T-cell (primary cell): ENCODE data around the gene CDHR2. TPM values are rescaled to one million over a fixed set of nuclear protein-coding genes. Genes with fewer than 3 reads are reported as not detected.

ENCODE experiments used
- ATAC-seq, 4 experiments: fragments of 200-7000 bp in 3 of 4; fragments of 150-1000 bp in 1 of 4; cut with Tn5 transposase; replicated peaks in 1 of 4; 1 replicate in 3 of 4; 2 replicates in 1 of 4; pipeline ENCODE4 v1.10.0; 2021; ENCODE audit warnings: moderate library complexity in 3 of 4, mild to moderate bottlenecking in 2 of 4, moderate number of reproducible peaks in 1 of 4
- CTCF ChIA-PET, 2 donors: fragments of 300-600 bp; sonication (Branson Sonifier 250); formaldehyde crosslinking; loops; one replicate each; lab custom pipeline; 2022; ENCODE audit warnings: antibody characterized with exemption in 2 of 2; lab: Charles Lee
- POLR2A ChIA-PET, 2 donors: fragments of 300-600 bp; sonication (Branson Sonifier 250); formaldehyde crosslinking; loops; one replicate each; lab custom pipeline; 2022; ENCODE audit warnings: antibody characterized with exemption in 2 of 2; lab: Charles Lee
- DNase-seq, 35 experiments: peaks; one replicate each; pipeline versions ENCODE4 v3.0.0 to v3.0.0-alpha.2; 2013 to 2023
- H3K27ac ChIP-seq: one replicate; pipeline ENCODE4 v1.5.1; 2013; ENCODE audit warnings: low read length
- H3K27me3 ChIP-seq, 2 experiments: replicated peaks in 1 of 2; 1 replicate in 1 of 2; 2 replicates in 1 of 2; pipeline versions ENCODE4 v1.6.1 to v1.7.0; 2013; ENCODE audit warnings: low read length in 1 of 2, mixed read lengths in 1 of 2; ENCODE audit not compliant: control insufficient read depth in 2 of 2, insufficient read depth in 2 of 2; ENCODE audit errors: extremely low read depth in 1 of 2
- H3K36me3 ChIP-seq, 2 donors: 1 replicate in 1 of 2; 2 replicates in 1 of 2; pipeline versions ENCODE4 v1.6.1 to v1.7.0; 2013; ENCODE audit warnings: low read length in 1 of 2; ENCODE audit not compliant: control insufficient read depth in 2 of 2, insufficient read depth in 1 of 2; ENCODE audit errors: extremely low read depth in 1 of 2
- H3K4me1 ChIP-seq, 2 experiments: 1 replicate in 1 of 2; 2 replicates in 1 of 2; pipeline versions ENCODE4 v1.6.1 to v1.7.0; 2013; ENCODE audit warnings: low read length in 2 of 2, mixed read lengths in 1 of 2; ENCODE audit not compliant: insufficient read depth in 2 of 2, control insufficient read depth in 1 of 2; ENCODE audit errors: extremely low read depth in 1 of 2
- H3K4me3 ChIP-seq, 2 donors: 1 replicate in 1 of 2; 2 replicates in 1 of 2; pipeline versions ENCODE4 v1.5.1 to v1.7.0; 2013; ENCODE audit warnings: mild to moderate bottlenecking in 2 of 2, low read length in 1 of 2, moderate library complexity in 1 of 2; ENCODE audit not compliant: control insufficient read depth in 1 of 2; ENCODE audit errors: extremely low read depth in 1 of 2
- H3K9me3 ChIP-seq: 2 replicates; pipeline ENCODE4 v1.7.0; 2013
- H3K27ac Mint-ChIP-seq, 2 donors: one replicate each; pipeline ENCODE4 v1.8.0; 2020 to 2021; ENCODE audit warnings: mild to moderate bottlenecking in 2 of 2, mixed read lengths in 2 of 2
- H3K27me3 Mint-ChIP-seq, 2 donors: one replicate each; pipeline ENCODE4 v1.8.0; 2021 to 2022; ENCODE audit warnings: mixed read lengths in 2 of 2
- H3K36me3 Mint-ChIP-seq: one replicate; pipeline ENCODE4 v1.8.0; 2021; ENCODE audit warnings: mixed read lengths
- H3K4me1 Mint-ChIP-seq, 3 donors: one replicate each; pipeline ENCODE4 v1.8.0; 2020 to 2022; ENCODE audit warnings: mixed read lengths in 3 of 3, mild to moderate bottlenecking in 1 of 3
- H3K4me3 Mint-ChIP-seq, 3 donors: one replicate each; pipeline ENCODE4 v1.8.0; 2020 to 2022; ENCODE audit warnings: mild to moderate bottlenecking in 3 of 3, mixed read lengths in 3 of 3, moderate library complexity in 3 of 3
- H3K9me3 Mint-ChIP-seq, 3 donors: one replicate each; pipeline ENCODE4 v1.8.0; 2020 to 2022; ENCODE audit warnings: mixed read lengths in 3 of 3
- WGBS: methylation state at CpG from one replicate; pipeline ENCODE4 v1.1.5; 2013; ENCODE audit warnings: missing lambda C conversion rate; ENCODE audit not compliant: insufficient coverage; 5-methylcytosine and 5-hydroxymethylcytosine counted together
- total RNA-seq, 35 experiments: library from RNA in 6 of 35; stranded (reverse) in 6 of 35; fragments of 120-200 nt in 1 of 35; gene quantifications; one replicate each; pipeline versions ENCODE4 v1.2.1 to v1.2.4 and lab custom pipeline; 2013 to 2026

Gene CDHR2
- total RNA-seq, 5 donors from 2014 or later (not counting 1 experiment from before 2014, with no cell fraction given), result 1.6 to 3.1 (median 2.8) TPM

GRCh38 chr5:176633598-176633997 lies 84.5 kb downstream of the CDHR2 start:
- WGBS, result 12% methylated on average over 6 of the region's 6 CpGs
- ChIA-PET POLR2A (no interaction called here), CTCF (no interaction called here)
- H3K9me3 ChIP-seq, result no peaks in the 10 kb centered on the region
- no peak for ATAC-seq
- Mint-ChIP-seq H3K9me3 (no peaks in the 10 kb centered on the region), H3K27me3 (peaks cover 52 to 71% of the 10 kb centered on the region in 2 donors), H3K4me1 (peaks cover 6 to 21% (median 13%) of the 10 kb centered on the region in 3 donors), H3K36me3 (no peaks in the 10 kb centered on the region), H3K27ac (no peak overlapping the region), H3K4me3 (no peak overlapping the region)
- H3K27me3 ChIP-seq, result peaks cover 10 to 79% of the 10 kb centered on the region in 2 experiments
- no peak for DNase-seq
- H3K4me3 ChIP-seq, result no peak overlapping the region
- peaks cover 2 to 17% of the 10 kb centered on the region in 2 experiments for H3K4me1 ChIP-seq
- no peaks in the 10 kb centered on the region for H3K36me3 ChIP-seq
- no peak overlapping the region for H3K27ac ChIP-seq

- Mint-ChIP-seq H3K36me3 (no peaks in the 10 kb centered on the region), H3K9me3 (no peaks in the 10 kb centered on the region), H3K4me3 (no peak overlapping the region), H3K4me1 (peaks cover 0 to 7% (median 3%) of the 10 kb centered on the region in 3 donors), H3K27ac (no peak overlapping the region), H3K27me3 (peaks cover 41 to 49% of the 10 kb centered on the region in 2 donors)
- Histone ChIP-seq H3K27ac (no peak overlapping the region), H3K9me3 (no peaks in the 10 kb centered on the region), H3K27me3 (peaks cover 0 to 52% of the 10 kb centered on the region in 2 experiments), H3K4me1 (no peaks in the 10 kb centered on the region), H3K36me3 (no peaks in the 10 kb centered on the region), H3K4me3 (no peak overlapping the region)
- ATAC-seq (no peak), DNase-seq (no peak)
- 69% methylated on average over 5 of the region's 9 CpGs for WGBS
- POLR2A ChIA-PET, result no interaction called here
- CTCF ChIA-PET, result no interaction called here
Measured at GRCh38 chr5:176636426-176636825, 87.3 kb downstream of the CDHR2 start.

- H3K4me1 Mint-ChIP-seq, result peaks cover 0 to 7% (median 3%) of the 10 kb centered on the region in 3 donors
- H3K27ac Mint-ChIP-seq, result no peak overlapping the region
- Histone ChIP-seq H3K9me3 (no peaks in the 10 kb centered on the region), H3K4me1 (no peaks in the 10 kb centered on the region), H3K27ac (no peak overlapping the region), H3K36me3 (no peaks in the 10 kb centered on the region), H3K4me3 (no peak overlapping the region), H3K27me3 (peaks cover 0 to 44% of the 10 kb centered on the region in 2 experiments)
- H3K4me3 Mint-ChIP-seq, result no peak overlapping the region
- H3K27me3 Mint-ChIP-seq, result peaks cover 38 to 40% of the 10 kb centered on the region in 2 donors
- no peaks in the 10 kb centered on the region for H3K36me3 Mint-ChIP-seq
- no peaks in the 10 kb centered on the region for H3K9me3 Mint-ChIP-seq
- 79% methylated on average over 3 of the region's 4 CpGs for WGBS
- ChIA-PET CTCF (no interaction called here), POLR2A (no interaction called here)
- no peak for DNase-seq
- ATAC-seq, result no peak
Measured at GRCh38 chr5:176637556-176637955, 88.4 kb downstream of the CDHR2 start.

- Histone ChIP-seq H3K9me3 (no peaks in the 10 kb centered on the region), H3K36me3 (no peaks in the 10 kb centered on the region), H3K27ac (no peak overlapping the region), H3K4me1 (no peaks in the 10 kb centered on the region), H3K27me3 (peaks cover 0 to 35% of the 10 kb centered on the region in 2 experiments), H3K4me3 (no peak overlapping the region)
- Mint-ChIP-seq H3K27me3 (peaks cover 32 to 37% of the 10 kb centered on the region in 2 donors), H3K9me3 (no peaks in the 10 kb centered on the region), H3K4me3 (no peak overlapping the region), H3K27ac (no peak overlapping the region), H3K4me1 (peaks cover 0 to 7% (median 3%) of the 10 kb centered on the region in 3 donors), H3K36me3 (no peaks in the 10 kb centered on the region)
- ATAC-seq (no peak), DNase-seq (no peak)
- POLR2A ChIA-PET, result no interaction called here
- CTCF ChIA-PET, result no interaction called here
- WGBS, result 92% methylated on average over 2 of the region's 3 CpGs
Measured at GRCh38 chr5:176638437-176638836, 89.3 kb downstream of the CDHR2 start.

- Histone ChIP-seq H3K4me3 (no peak overlapping the region), H3K27ac (no peak overlapping the region), H3K9me3 (no peaks in the 10 kb centered on the region), H3K4me1 (no peaks in the 10 kb centered on the region), H3K36me3 (no peaks in the 10 kb centered on the region), H3K27me3 (peaks cover 0 to 29% of the 10 kb centered on the region in 2 experiments)
- Mint-ChIP-seq H3K27me3 (peaks cover 24 to 29% of the 10 kb centered on the region in 2 donors), H3K27ac (no peak overlapping the region), H3K9me3 (no peaks in the 10 kb centered on the region), H3K4me3 (no peak overlapping the region), H3K36me3 (no peaks in the 10 kb centered on the region), H3K4me1 (no peaks in the 10 kb centered on the region)
- ChIA-PET CTCF (no interaction called here), POLR2A (no interaction called here)
- WGBS, result 55% methylated on average over 1 of the region's 4 CpGs
- DNase-seq (no peak), ATAC-seq (no peak)
Measured at GRCh38 chr5:176639208-176639607, 90.1 kb downstream of the CDHR2 start.

GRCh38 chr5:176639981-176640380 lies 90.8 kb downstream of the CDHR2 start:
- 91% methylated on average over 4 of the region's 4 CpGs for WGBS
- H3K4me3 ChIP-seq, result no peak overlapping the region
- peaks cover 0 to 24% of the 10 kb centered on the region in 2 experiments for H3K27me3 ChIP-seq
- H3K4me1 ChIP-seq, result no peaks in the 10 kb centered on the region
- DNase-seq (no peak), ATAC-seq (no peak)
- no peaks in the 10 kb centered on the region for H3K4me1 Mint-ChIP-seq
- no peaks in the 10 kb centered on the region for H3K9me3 ChIP-seq
- POLR2A ChIA-PET, result no interaction called here
- H3K36me3 ChIP-seq, result no peaks in the 10 kb centered on the region
- H3K36me3 Mint-ChIP-seq, result no peaks in the 10 kb centered on the region
- no peak overlapping the region for H3K4me3 Mint-ChIP-seq
- H3K27me3 Mint-ChIP-seq, result peaks cover 18 to 26% of the 10 kb centered on the region in 2 donors
- H3K9me3 Mint-ChIP-seq, result no peaks in the 10 kb centered on the region
- CTCF ChIA-PET, result no interaction called here
- H3K27ac ChIP-seq, result no peak overlapping the region
- no peak overlapping the region for H3K27ac Mint-ChIP-seq

GRCh38 chr5:176640616-176641015 lies 91.5 kb downstream of the CDHR2 start:
- ChIA-PET POLR2A (no interaction called here), CTCF (no interaction called here)
- H3K27ac ChIP-seq, result no peak overlapping the region
- no peaks in the 10 kb centered on the region for H3K36me3 ChIP-seq
- ATAC-seq, result no peak
- no peaks in the 10 kb centered on the region for H3K9me3 ChIP-seq
- H3K27me3 Mint-ChIP-seq, result peaks cover 12 to 21% of the 10 kb centered on the region in 2 donors
- WGBS, result 67% methylated on average over 4 of the region's 4 CpGs
- no peaks in the 10 kb centered on the region for H3K9me3 Mint-ChIP-seq
- no peaks in the 10 kb centered on the region for H3K4me1 Mint-ChIP-seq
- H3K27ac Mint-ChIP-seq, result no peak overlapping the region
- no peak overlapping the region for H3K4me3 Mint-ChIP-seq
- H3K27me3 ChIP-seq, result peaks cover 0 to 18% of the 10 kb centered on the region in 2 experiments
- no peak overlapping the region for H3K4me3 ChIP-seq
- DNase-seq, result no peak
- H3K36me3 Mint-ChIP-seq, result no peaks in the 10 kb centered on the region
- H3K4me1 ChIP-seq, result no peaks in the 10 kb centered on the region
